K562 (cell line): ENCODE data around the gene CEP350.

Experiments
- ELK1 ChIP-seq: sonication (generic); formaldehyde crosslinking; IDR thresholded peaks from 2 replicates; pipeline ENCODE4 v1.8.1; 2022; ENCODE audit warnings: missing genetic modification reagents
- ELK3 ChIP-seq: fragments of 450-650 bp; formaldehyde crosslinking; IDR thresholded peaks from 2 replicates; pipeline ENCODE4 v1.4.0; 2020; ENCODE audit warnings: mild to moderate bottlenecking
- GABPB2 ChIP-seq: fragments of 250-450 bp; sonication (Bioruptor Pico); conservative IDR thresholded peaks from 2 replicates; pipeline ENCODE4 v1.5.1; 2021; ENCODE audit warnings: mild to moderate bottlenecking
- HIVEP1 ChIP-seq: fragments of 250-450 bp; sonication (Bioruptor Pico); IDR thresholded peaks from 2 replicates; pipeline ENCODE4 v1.4.0; 2020; ENCODE audit warnings: mild to moderate bottlenecking
- MAFF ChIP-seq: IDR thresholded peaks from 2 replicates; pipeline ENCODE4 v1.6.1; 2012; ENCODE audit warnings: low read length, improper control_type of control experiment
- MLX ChIP-seq, 2 experiments: fragments of 450-650 bp in 1 of 2; sonication (generic) in 1 of 2; formaldehyde crosslinking; conservative IDR thresholded peaks; 2 replicates each; pipeline versions ENCODE4 v1.4.0 to v1.8.1; 2020 to 2022; ENCODE audit warnings: mild to moderate bottlenecking in 1 of 2, missing genetic modification reagents in 1 of 2
- POLR2A ChIP-seq: fragments of 450-650 bp; conservative IDR thresholded peaks from 2 replicates; pipeline ENCODE4 v1.6.1; 2016
- REST ChIP-seq, 2 experiments: fragments of 450-650 bp; formaldehyde crosslinking in 1 of 2; IDR thresholded peaks; 2 replicates each; pipeline versions ENCODE4 v1.4.0 to v1.6.1; 2014 to 2020; ENCODE audit warnings: mild to moderate bottlenecking in 2 of 2, borderline replicate concordance in 1 of 2, low read depth in 1 of 2
- SMC3 ChIP-seq: conservative IDR thresholded peaks from 2 replicates; pipeline ENCODE4 v1.6.1; 2011; ENCODE audit warnings: low read depth, low read length, improper control_type of control experiment; ENCODE audit not compliant: insufficient read depth
- ZNF224 ChIP-seq: sonication (generic); formaldehyde crosslinking; IDR thresholded peaks from 2 replicates; pipeline ENCODE4 v1.8.0; 2022; ENCODE audit warnings: mild to moderate bottlenecking, missing genetic modification reagents

GRCh38 chr1:179953974-179954492 lies 577 bp upstream of the CEP350 start:
- no peak for TF ChIP-seq HIVEP1 (CRISPR knock-in tag)
- TF ChIP-seq MAFF, result no peak
- no peak for TF ChIP-seq MLX (CRISPR knock-in tag; conservative IDR thresholded peaks at IDR 0.05)
- no peak for TF ChIP-seq SMC3
- no peak for TF ChIP-seq GABPB2 (CRISPR knock-in tag)
- TF ChIP-seq ZNF224 (CRISPR knock-in tag), result no peak
- no peak for TF ChIP-seq ELK3 (CRISPR knock-in tag)
- TF ChIP-seq ELK1 (CRISPR knock-in tag), result no peak
- TF ChIP-seq REST (IDR thresholded peaks at IDR 0.05; ENCODE audit: borderline replicate concordance), result no peak
- TF ChIP-seq REST (CRISPR knock-in tag; IDR thresholded peaks at IDR 0.05; ENCODE audit: low read depth), result 0 out of 2 replicates have a peak, but pooled peaks have one; percentile 7
- TF ChIP-seq POLR2A, result no peak
